ENCODE data around the gene REV3L.

- no peak for TF ChIP-seq CTCF (IDR thresholded peaks at IDR 0.05; ENCODE audit: control extremely low read depth in 1 of 3, insufficient read depth in 1 of 3, low read depth in 1 of 3, low read length in 3 of 3)
- TF ChIP-seq EZH2 (IDR thresholded peaks at IDR 0.05; ENCODE audit: low read depth, low read length, severe bottlenecking): no peak
- TF ChIP-seq SRF (IDR thresholded peaks at IDR 0.05; ENCODE audit: low read depth, low read length): no peak
- no peak for TF ChIP-seq MAX (IDR thresholded peaks at IDR 0.05)
- TF ChIP-seq CBX8 (IDR thresholded peaks at IDR 0.05; ENCODE audit: borderline replicate concordance, low read depth, low read length): no peak
- TF ChIP-seq TAF1 (IDR thresholded peaks at IDR 0.05; ENCODE audit: low read depth, low read length): no peak
- TF ChIP-seq NANOG (IDR thresholded peaks at IDR 0.05; ENCODE audit: insufficient read depth, low read depth, low read length, poor library complexity, severe bottlenecking): no peak
- TF ChIP-seq JUND (IDR thresholded peaks at IDR 0.05; ENCODE audit: low read length): no peak
- no peak for TF ChIP-seq POLR2AphosphoS5 (IDR thresholded peaks at IDR 0.05; ENCODE audit: low read depth, low read length)
Observed at GRCh38 chr6:111524252-111524651, 41.2 kb upstream of the REV3L start.

Measured in H1 (cell line).